ENCODE results near the gene NUP93. TPM values are rescaled to one million over a fixed set of nuclear protein-coding genes. Genes with fewer than 3 reads are reported as not detected.
A peak's percentile ranks its signal among the peaks of the same experiment; 100 is the strongest.

NUP93 gene
- total and polyA plus RNA-seq, 2 donors (not counting 3 experiments of a cell fraction or from before 2014, with no cell fraction given): 62.3 to 124 TPM

DNA sequence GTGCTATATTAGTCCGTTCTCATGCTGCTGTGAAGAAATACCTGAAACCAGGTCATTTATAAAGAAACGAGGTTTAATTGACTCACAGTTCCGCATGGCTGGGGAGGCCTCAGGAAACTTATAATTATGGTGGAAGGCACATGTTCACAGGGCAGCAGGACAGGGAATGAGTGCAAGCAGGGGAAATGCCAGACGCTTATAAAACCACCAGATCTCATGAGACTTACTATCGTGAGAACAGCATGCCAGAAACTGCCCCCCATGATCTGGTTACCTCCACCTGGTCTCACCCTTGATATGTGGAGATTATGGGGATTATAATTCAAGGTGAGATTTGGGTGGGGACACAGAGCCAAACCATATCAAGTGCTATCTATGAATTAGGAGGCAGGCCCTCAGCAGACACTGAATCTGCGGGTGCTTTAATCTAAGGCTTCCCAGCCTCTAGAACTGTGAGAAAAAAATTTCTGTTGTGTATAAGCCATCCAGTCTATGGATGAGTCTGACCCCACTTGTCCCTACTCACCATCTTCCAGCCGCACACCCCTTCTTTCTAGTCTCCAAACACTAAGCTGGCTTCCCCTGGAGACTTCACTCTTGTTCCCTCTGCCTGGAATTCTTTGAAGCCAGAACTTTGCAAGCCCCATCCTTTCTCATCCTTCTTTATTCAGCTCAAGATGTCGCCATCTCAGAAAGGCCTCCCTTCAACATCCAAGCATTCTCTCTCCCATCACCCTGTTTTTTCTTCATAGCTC is 772 bp upstream of the NUP93 start:
- peak overlapping the region; percentile 91 for H3K4me2 ChIP-seq (ENCODE audit: insufficient read depth, low read length)
- DNase-seq (ENCODE audit: low read depth, low spot score): no peak
- H3K4me3 ChIP-seq (replicated peaks in 1 of 3; ENCODE audit: insufficient read depth in 1 of 3, low read depth in 1 of 3, low read length in 3 of 3): peak overlapping the region; percentile 34 to 91 (median 66)
- ChIA-PET CTCF (interaction anchor here (0.7 to 1.5 kb wide), 5 partner anchors 10 to 123 kb away, joined by 3 to 6 read pairs (median 4); no protein-coding TSS in a partner anchor), POLR2A (interaction anchor here (0.6 kb wide), 1 partner anchor 65 kb away, joined by 3 read pairs; no protein-coding TSS in a partner anchor)
- no peaks in the 10 kb centered on the region for H4K20me1 ChIP-seq (replicated peaks; ENCODE audit: control insufficient read depth, extremely low read depth, insufficient read depth, low read length)
- intact Hi-C loops (cut with micrococcal nuclease) (no loop called here), dilution Hi-C loops (cut with MboI; ENCODE audit: extremely low pct_ligation_motif_present, low sequenced_read_pairs) (no loop called here)
- no peak for TF ChIP-seq JUN (IDR thresholded peaks at IDR 0.05; ENCODE audit: borderline replicate concordance, insufficient read depth, insufficient read length, low read depth)
- TF ChIP-seq EZH2 (IDR thresholded peaks at IDR 0.05; ENCODE audit: borderline replicate concordance, low read depth, low read length, severe bottlenecking): no peak
- no peak for TF ChIP-seq MYC (IDR thresholded peaks at IDR 0.05; ENCODE audit: low read depth, low read length)
- TF ChIP-seq GATA2 (IDR thresholded peaks at IDR 0.05; ENCODE audit: insufficient read depth, insufficient read length, low read depth, low read length): no peak
- TF ChIP-seq CTCF (IDR thresholded peaks at IDR 0.05; ENCODE audit: extremely low read depth in 1 of 2, insufficient read depth in 1 of 2, low read depth in 1 of 2, low read length in 2 of 2): no peak
- TF ChIP-seq FOS (IDR thresholded peaks at IDR 0.05; ENCODE audit: borderline replicate concordance, insufficient read depth, low read length): no peak
- no peak for TF ChIP-seq POLR2AphosphoS5 (IDR thresholded peaks at IDR 0.05; ENCODE audit: insufficient read depth, low read depth, low read length)
- no peak for TF ChIP-seq POLR2A (IDR thresholded peaks at IDR 0.05; ENCODE audit: low read depth, low read length)
- TF ChIP-seq MAX (IDR thresholded peaks at IDR 0.05; ENCODE audit: insufficient read depth, insufficient read length): no peak
- peak overlapping the region; percentile 65 for H3K27ac ChIP-seq (ENCODE audit: insufficient read depth, low read depth, low read length)
- BruUV-seq (replicated peaks): TSS peak; percentile 72
- no peaks in the 10 kb centered on the region for H3K9me1 ChIP-seq (replicated peaks; ENCODE audit: control insufficient read depth, extremely low read depth, insufficient read depth, low read length)
- peaks cover 17% of the 10 kb centered on the region for H3K4me1 ChIP-seq (ENCODE audit: control insufficient read depth, extremely low read depth, insufficient read depth, low read length)
- H3K9ac ChIP-seq (replicated peaks; ENCODE audit: extremely low read depth, insufficient read depth, low read length): peak overlapping the region; percentile 84
- no peaks in the 10 kb centered on the region for H3K27me3 ChIP-seq (ENCODE audit: control insufficient read depth in 2 of 2, insufficient read depth in 2 of 2, low read length in 2 of 2)
- no peaks in the 10 kb centered on the region for H3K36me3 ChIP-seq (ENCODE audit: control insufficient read depth in 2 of 2, extremely low read depth in 1 of 2, insufficient read depth in 2 of 2, low read length in 2 of 2)
- H3K79me2 ChIP-seq (ENCODE audit: control insufficient read depth, insufficient read depth, low read length): peaks cover 40% of the 10 kb centered on the region
- peak; percentile 62 for FAIRE-seq
- H2AFZ ChIP-seq (ENCODE audit: low read depth, low read length): peak overlapping the region; percentile 91
- H3K9me3 ChIP-seq (replicated peaks; ENCODE audit: control insufficient read depth, insufficient read depth, low read length): no peaks in the 10 kb centered on the region
